Right lobe of liver (tissue), 6 donors: ENCODE results near the gene SNF8. TPM values are rescaled to one million over a fixed set of nuclear protein-coding genes. Genes with fewer than 3 reads are reported as not detected.
"Not testable (repeated sequence)": the region's sequence is repeated elsewhere in the genome, so short reads cannot be mapped to it uniquely, and the experiment has no call there.

ENCODE experiments used
- ATAC-seq, 4 donors: fragments of 200-7000 bp; cut with Tn5 transposase; one replicate each; pipeline ENCODE4 v1.9.1; 2020; ENCODE audit warnings: mild to moderate bottlenecking in 4 of 4, moderate library complexity in 4 of 4
- DNase-seq, 3 donors: peaks; one replicate each; pipeline ENCODE4 v3.0.0-alpha.2; 2020
- H3K27ac ChIP-seq, 3 donors: fragments of 200-600 bp; one replicate each; pipeline ENCODE4 v1.8.0; 2022
- H3K27me3 ChIP-seq, 2 donors: fragments of 200-600 bp; one replicate each; pipeline ENCODE4 v1.8.0; 2022
- H3K36me3 ChIP-seq, 4 donors: fragments of 200-600 bp; sonication (generic) in 1 of 4; one replicate each; pipeline versions ENCODE4 v1.5.1 to v1.8.0; 2017 to 2022; ENCODE audit warnings: control low read depth in 1 of 4
- H3K4me1 ChIP-seq, 4 donors: fragments of 200-600 bp; sonication (generic) in 1 of 4; one replicate each; pipeline versions ENCODE4 v1.5.1 to v1.8.0; 2017 to 2022; ENCODE audit warnings: control low read depth in 1 of 4
- H3K4me3 ChIP-seq, 3 donors: fragments of 200-600 bp; one replicate each; pipeline ENCODE4 v1.8.0; 2022
- H3K9me3 ChIP-seq, 4 donors: fragments of 200-600 bp; sonication (generic) in 1 of 4; one replicate each; pipeline versions ENCODE4 v1.5.1 to v1.8.0; 2017 to 2022; ENCODE audit warnings: control low read depth in 1 of 4
- CTCF ChIP-seq, 4 donors: fragments of 200-600 bp in 3 of 4; fragments of 450-650 bp in 1 of 4; IDR thresholded peaks; one replicate each; pipeline versions ENCODE4 v1.5.1 to v1.8.0; 2016 to 2022; ENCODE audit warnings: antibody characterized with exemption in 4 of 4, mild to moderate bottlenecking in 2 of 4
- POLR2A ChIP-seq: fragments of 450-650 bp; IDR thresholded peaks from one replicate; pipeline ENCODE4 v1.6.1; 2017; ENCODE audit warnings: antibody characterized with exemption, mild to moderate bottlenecking
- WGBS: methylation state at CpG from one replicate; pipeline ENCODE4 v1.1.6; 2018; ENCODE audit warnings: low coverage, low lambda C conversion rate; ENCODE audit not compliant: insufficient coverage; ENCODE audit errors: missing lambda C conversion rate; 5-methylcytosine and 5-hydroxymethylcytosine counted together
- intact Hi-C, 2 donors: fragments of 100-400 bp; cut with DNase I; formaldehyde crosslinking; loops; one replicate each; pipeline versions ENCODE4 v1.11.2 to v1.14.1; 2022
- total RNA-seq, 6 experiments: library from RNA; depleted of rRNA in 2 of 6; stranded (reverse); fragments of >200 nt in 2 of 6; fragmentation: NEBNext Ultra II Directional in 3 of 6; extraction: Animal tissue kit (Norgen Biotek cat#: 25700) in 3 of 6; gene quantifications; one replicate each; pipeline versions ENCODE4 v1.1.0 to v1.2.4, GENCODE V29; 2016 to 2023
- donor health status: DM: no; HTN: yes; CAD: no.
- donor health status: DM: no; HTN: no; CAD: no.
- donor health status: DM: no; HTN: no; CAD: no.
- donor health status: DM: no; HTN: yes; CAD: no.
- donor health status: DM: no; HTN: yes; CAD: no.

The SNF8 gene
- total RNA-seq, 6 experiments from 2014 or later, result 35.8 to 62.9 (median 47.5) TPM

GRCh38 chr17:48951572-48951971 is 6.9 kb upstream of the SNF8 start:
- Histone ChIP-seq H3K4me1 (no peaks in the 10 kb centered on the region), H3K4me3 (no peak overlapping the region), H3K27me3 (no peaks in the 10 kb centered on the region), H3K27ac (no peak overlapping the region), H3K36me3 (no peaks in the 10 kb centered on the region), H3K9me3 (no peaks in the 10 kb centered on the region)
- TF ChIP-seq POLR2A (no peak), CTCF (IDR thresholded peaks at IDR 0.05) (no peak)
- 40% methylated on average over 2 of the region's 5 CpGs for WGBS
- DNase-seq (no peak), ATAC-seq (no peak)
- intact Hi-C loops, result no loop called here

DNA sequence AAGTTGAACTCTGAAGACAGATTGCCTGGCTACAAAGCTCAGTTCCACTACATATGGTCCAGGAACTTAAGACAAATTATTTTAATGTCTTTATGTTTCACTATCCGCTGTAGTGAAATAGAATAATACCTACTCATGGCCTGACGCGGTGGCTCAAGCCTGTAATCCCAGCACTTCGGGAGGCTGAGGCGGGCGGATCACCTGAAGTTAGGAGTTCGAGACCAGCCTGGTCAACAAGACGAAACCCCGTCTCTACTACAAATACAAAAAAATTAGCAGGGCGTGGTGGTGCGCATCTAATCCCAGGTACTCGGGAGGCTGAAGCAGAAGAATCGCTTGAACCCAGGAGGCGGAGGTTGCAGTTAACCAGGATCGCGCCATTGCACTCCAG is 614 bp upstream of the SNF8 start:
- DNase-seq, intact Hi-C loops, H3K36me3 ChIP-seq, ATAC-seq, H3K9me3 ChIP-seq, H3K27me3 ChIP-seq: not testable (repeated sequence)
- Histone ChIP-seq H3K4me3 (peak overlapping the region; percentile 75 to 94 (median 85)), H3K27ac (peak overlapping the region in 1 of 3 donors; percentile 73), H3K4me1 (peaks cover 0 to 16% (median 0%) of the 10 kb centered on the region in 4 donors)
- 85% methylated on average over 15 of the region's 16 CpGs for WGBS

DNA sequence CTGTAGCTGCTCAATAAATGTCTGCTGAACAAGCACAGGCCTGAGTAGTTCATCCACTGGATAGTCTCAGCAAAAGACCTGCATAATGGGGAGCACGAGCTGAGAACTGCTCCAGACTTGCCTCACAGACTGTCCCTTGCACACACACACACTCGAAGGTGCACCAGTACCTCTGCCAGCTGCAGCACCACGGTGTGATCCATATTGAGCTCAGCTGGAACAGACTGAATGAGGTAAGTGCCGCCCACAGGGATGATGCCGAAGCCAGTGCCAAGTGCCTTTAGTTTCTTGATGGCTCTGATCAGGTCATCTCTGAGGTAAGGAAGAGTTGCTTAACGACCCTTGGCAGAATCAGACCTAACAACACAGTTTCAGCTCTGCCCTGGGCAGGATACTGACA is 11.6 kb downstream of the SNF8 start:
- TF ChIP-seq CTCF (IDR thresholded peaks at IDR 0.05) (no peak), POLR2A (no peak)
- H3K27me3 ChIP-seq, result no peaks in the 10 kb centered on the region
- H3K4me3 ChIP-seq, result no peak overlapping the region
- no peaks in the 10 kb centered on the region for H3K4me1 ChIP-seq
- WGBS, result no CpG with 5 or more reads among the region's 6 CpGs
- DNase-seq (no peak), ATAC-seq (no peak)
- H3K27ac ChIP-seq, result no peak overlapping the region
- no peaks in the 10 kb centered on the region for H3K9me3 ChIP-seq
- intact Hi-C loops, result no loop called here
- H3K36me3 ChIP-seq, result peaks cover 0 to 71% (median 20%) of the 10 kb centered on the region in 4 donors

- intact Hi-C loops, result no loop called here
- Histone ChIP-seq H3K4me3 (no peak overlapping the region), H3K36me3 (peaks cover 0 to 69% (median 13%) of the 10 kb centered on the region in 4 donors), H3K27me3 (no peaks in the 10 kb centered on the region), H3K9me3 (no peaks in the 10 kb centered on the region), H3K27ac (no peak overlapping the region), H3K4me1 (no peaks in the 10 kb centered on the region)
- 10% methylated on average over 2 of the region's 3 CpGs for WGBS
- DNase-seq, result no peak
- ATAC-seq, result peak in 1 of 4 donors; percentile 26
- TF ChIP-seq POLR2A (no peak), CTCF (IDR thresholded peaks at IDR 0.05) (no peak)
These were observed 14.2 kb downstream of the SNF8 start for GRCh38 chr17:48930435-48930873.

GRCh38 chr17:48929812-48930165 is 14.9 kb downstream of the SNF8 start:
- Histone ChIP-seq H3K27ac (no peak overlapping the region), H3K36me3 (peaks cover 0 to 74% (median 12%) of the 10 kb centered on the region in 4 donors), H3K27me3 (no peaks in the 10 kb centered on the region), H3K4me1 (no peaks in the 10 kb centered on the region), H3K9me3 (no peaks in the 10 kb centered on the region), H3K4me3 (no peak overlapping the region)
- TF ChIP-seq CTCF (IDR thresholded peaks at IDR 0.05), result no peak
- TF ChIP-seq POLR2A, result no peak
- DNase-seq (no peak), ATAC-seq (no peak)
- intact Hi-C loops, result no loop called here
- WGBS, result 54% methylated on average over 1 of the region's 1 CpG
